ENCODE data around the gene MICAL2. TPM values are rescaled to one million over a fixed set of nuclear protein-coding genes. Genes with fewer than 3 reads are reported as not detected.

MICAL2 gene
- 100 to 1,000 TPM; 213 to 220 TPM for total RNA-seq

GRCh38 chr11:12110201-12110713, at the start of gene MICAL2:
Gene MICAL2 (plus strand): TSS chr11:12110590. CDS start chr11:12162156, 51,566 bp downstream.
- Mint-ChIP-seq H3K27me3 (no peaks in the 10 kb centered on the region), H3K27ac (peak within 1 kb of the TSS; percentile 91), H3K4me1 (ENCODE audit: low read depth) (peaks cover 40% of the 10 kb centered on the region), H3K9me3 (no peaks in the 10 kb centered on the region), H3K4me3 (peak within 1 kb of the TSS; percentile 82), H3K36me3 (no peaks in the 10 kb centered on the region)
- intact Hi-C loops (cut with micrococcal nuclease), result loop anchor here (1.0 to 5.0 kb wide), 3 partner anchors 80 to 268 kb away; partner anchors contain the start of gene USP47
- peak; percentile 91 for DNase-seq
- CTCF ChIA-PET, result interaction anchor here (0.7 to 2.0 kb wide), 6 partner anchors 10 to 177 kb away, joined by 3 to 5 read pairs (median 4); no protein-coding TSS in a partner anchor
- POLR2A ChIA-PET, result interaction anchor here (1.1 to 1.6 kb wide), 10 partner anchors 10 to 125 kb away, joined by 3 to 8 read pairs (median 4); no protein-coding TSS in a partner anchor

- POLR2A ChIA-PET, result no interaction called here
- intact Hi-C loops (cut with micrococcal nuclease), result no loop called here
- Mint-ChIP-seq H3K36me3 (no peaks in the 10 kb centered on the region), H3K4me1 (ENCODE audit: low read depth) (peaks cover 2% of the 10 kb centered on the region), H3K27me3 (no peaks in the 10 kb centered on the region), H3K4me3 (no peak overlapping the region), H3K9me3 (peaks cover 9% of the 10 kb centered on the region), H3K27ac (no peak overlapping the region)
- CTCF ChIA-PET, result interaction anchor here (1.4 to 2.3 kb wide), 6 partner anchors 14 to 227 kb away, joined by 4 to 10 read pairs (median 8); no protein-coding TSS in a partner anchor
- peak; percentile 6 for DNase-seq
Observed at GRCh38 chr11:12061851-12062560, 48.4 kb upstream of the MICAL2 start.

- DNase-seq, result no peak
- ChIA-PET CTCF (interaction anchor here (0.7 to 2.3 kb wide), 7 partner anchors 10 to 218 kb away, joined by 3 to 10 read pairs (median 4); no protein-coding TSS in a partner anchor), POLR2A (no interaction called here)
- H3K9me3 Mint-ChIP-seq, result no peaks in the 10 kb centered on the region
- no peaks in the 10 kb centered on the region for H3K36me3 Mint-ChIP-seq
- no peak overlapping the region for H3K27ac Mint-ChIP-seq
- no peaks in the 10 kb centered on the region for H3K27me3 Mint-ChIP-seq
- H3K4me3 Mint-ChIP-seq, result no peak overlapping the region
- peaks cover 2% of the 10 kb centered on the region for H3K4me1 Mint-ChIP-seq (ENCODE audit: low read depth)
- intact Hi-C loops (cut with micrococcal nuclease), result no loop called here
Observed at GRCh38 chr11:12063251-12063650, 47.1 kb upstream of the MICAL2 start.

- H3K27ac Mint-ChIP-seq, result no peak overlapping the region
- peak; percentile 1 for DNase-seq
- ChIA-PET CTCF (interaction anchor here (0.7 kb wide), 1 partner anchor 228 kb away, joined by 3 read pairs; no protein-coding TSS in a partner anchor), POLR2A (no interaction called here)
- H3K36me3 Mint-ChIP-seq, result no peaks in the 10 kb centered on the region
- intact Hi-C loops (cut with micrococcal nuclease), result no loop called here
- H3K27me3 Mint-ChIP-seq, result no peaks in the 10 kb centered on the region
- H3K9me3 Mint-ChIP-seq, result no peaks in the 10 kb centered on the region
- peaks cover 2% of the 10 kb centered on the region for H3K4me1 Mint-ChIP-seq (ENCODE audit: low read depth)
- no peak overlapping the region for H3K4me3 Mint-ChIP-seq
Observed at GRCh38 chr11:12064136-12064953, 46.0 kb upstream of the MICAL2 start.

GRCh38 chr11:12064954-12065280, 45.5 kb upstream of the MICAL2 start:
- Mint-ChIP-seq H3K4me3 (no peak overlapping the region), H3K27me3 (no peaks in the 10 kb centered on the region), H3K4me1 (ENCODE audit: low read depth) (peaks cover 2% of the 10 kb centered on the region), H3K9me3 (no peaks in the 10 kb centered on the region), H3K27ac (no peak overlapping the region), H3K36me3 (no peaks in the 10 kb centered on the region)
- ChIA-PET POLR2A (no interaction called here), CTCF (no interaction called here)
- intact Hi-C loops (cut with micrococcal nuclease), result no loop called here
- DNase-seq, result no peak

GRCh38 chr11:12066056-12066798, 44.2 kb upstream of the MICAL2 start:
- Mint-ChIP-seq H3K27ac (peak overlapping the region; percentile 33), H3K36me3 (no peaks in the 10 kb centered on the region), H3K9me3 (no peaks in the 10 kb centered on the region), H3K27me3 (no peaks in the 10 kb centered on the region), H3K4me3 (no peak overlapping the region), H3K4me1 (ENCODE audit: low read depth) (peaks cover 2% of the 10 kb centered on the region)
- CTCF ChIA-PET, result interaction anchor here (0.6 to 1.6 kb wide), 4 partner anchors 14 to 748 kb away, joined by 3 to 5 read pairs (median 3); no protein-coding TSS in a partner anchor
- intact Hi-C loops (cut with micrococcal nuclease), result no loop called here
- POLR2A ChIA-PET, result no interaction called here
- DNase-seq, result peak; percentile 4

- Mint-ChIP-seq H3K27me3 (no peaks in the 10 kb centered on the region), H3K9me3 (no peaks in the 10 kb centered on the region), H3K27ac (no peak overlapping the region), H3K4me1 (ENCODE audit: low read depth) (peaks cover 8% of the 10 kb centered on the region), H3K36me3 (no peaks in the 10 kb centered on the region), H3K4me3 (no peak overlapping the region)
- DNase-seq, result peak; percentile 3
- intact Hi-C loops (cut with micrococcal nuclease), result no loop called here
- ChIA-PET CTCF (interaction anchor here (0.6 to 1.6 kb wide), 6 partner anchors 14 to 748 kb away, joined by 3 to 5 read pairs (median 4); no protein-coding TSS in a partner anchor), POLR2A (no interaction called here)
Observed at GRCh38 chr11:12066799-12067508, 43.4 kb upstream of the MICAL2 start.

GRCh38 chr11:12067796-12068357, 42.5 kb upstream of the MICAL2 start:
- Mint-ChIP-seq H3K36me3 (no peaks in the 10 kb centered on the region), H3K4me1 (ENCODE audit: low read depth) (peaks cover 6% of the 10 kb centered on the region), H3K9me3 (no peaks in the 10 kb centered on the region), H3K4me3 (no peak overlapping the region), H3K27me3 (peaks cover under 1% of the 10 kb centered on the region), H3K27ac (no peak overlapping the region)
- intact Hi-C loops (cut with micrococcal nuclease), result no loop called here
- DNase-seq, result peak; percentile 1
- ChIA-PET CTCF (interaction anchor here (0.6 to 1.5 kb wide), 3 partner anchors 40 to 221 kb away, joined by 3 to 4 read pairs (median 4); no protein-coding TSS in a partner anchor), POLR2A (no interaction called here)

GRCh38 chr11:12069066-12069676, 41.2 kb upstream of the MICAL2 start:
- ChIA-PET POLR2A (no interaction called here), CTCF (interaction anchor here (1.5 kb wide), 1 partner anchor 213 kb away, joined by 3 read pairs; no protein-coding TSS in a partner anchor)
- H3K27me3 Mint-ChIP-seq, result peaks cover 1% of the 10 kb centered on the region
- peak; percentile 4 for DNase-seq
- H3K4me3 Mint-ChIP-seq, result no peak overlapping the region
- H3K36me3 Mint-ChIP-seq, result no peaks in the 10 kb centered on the region
- H3K9me3 Mint-ChIP-seq, result no peaks in the 10 kb centered on the region
- intact Hi-C loops (cut with micrococcal nuclease), result no loop called here
- no peak overlapping the region for H3K27ac Mint-ChIP-seq
- H3K4me1 Mint-ChIP-seq (ENCODE audit: low read depth), result peaks cover 6% of the 10 kb centered on the region

GRCh38 chr11:12070446-12071267, 39.7 kb upstream of the MICAL2 start:
- H3K27ac Mint-ChIP-seq, result no peak overlapping the region
- H3K36me3 Mint-ChIP-seq, result no peaks in the 10 kb centered on the region
- CTCF ChIA-PET, result interaction anchor here (1.2 to 2.1 kb wide), 3 partner anchors 165 to 219 kb away, joined by 3 to 10 read pairs (median 4); no protein-coding TSS in a partner anchor
- peak; percentile 4 for DNase-seq
- H3K4me1 Mint-ChIP-seq (ENCODE audit: low read depth), result peaks cover 6% of the 10 kb centered on the region
- no peaks in the 10 kb centered on the region for H3K9me3 Mint-ChIP-seq
- intact Hi-C loops (cut with micrococcal nuclease), result no loop called here
- H3K27me3 Mint-ChIP-seq, result peaks cover 1% of the 10 kb centered on the region
- POLR2A ChIA-PET, result no interaction called here
- no peak overlapping the region for H3K4me3 Mint-ChIP-seq

All from activated CD4-positive, alpha-beta memory T cell treated with anti-CD3 and anti-CD28 coated beads for 36 hours (primary cell).